ENCODE results near the gene MAN1B1. TPM values are rescaled to one million over a fixed set of nuclear protein-coding genes. Genes with fewer than 3 reads are reported as not detected.

MAN1B1 gene
- total and polyA plus RNA-seq, 2 of the 8 experiments (the other 6 are each of a cell fraction or from before 2014, with no cell fraction given): 33.7 to 36.3 TPM

GRCh38 chr9:137078701-137079400 is 7.9 kb upstream of the MAN1B1 start (continued):
- no peak for TF ChIP-seq BACH1 (IDR thresholded peaks at IDR 0.05; ENCODE audit: low read length)
- no peak for TF ChIP-seq GTF2F1 (IDR thresholded peaks at IDR 0.05; ENCODE audit: borderline replicate concordance, low read depth, low read length)
- TF ChIP-seq ATF2 (IDR thresholded peaks at IDR 0.05; ENCODE audit: low read length): no peak
- no peak for TF ChIP-seq SIRT6 (IDR thresholded peaks at IDR 0.05; ENCODE audit: low read length)
- TF ChIP-seq GABPA (IDR thresholded peaks at IDR 0.05; ENCODE audit: borderline replicate concordance, insufficient read depth, low read length): no peak
- TF ChIP-seq CHD1 (IDR thresholded peaks at IDR 0.05; ENCODE audit: low read depth, low read length): no peak
- TF ChIP-seq RNF2 (IDR thresholded peaks at IDR 0.05; ENCODE audit: borderline replicate concordance, low read depth, low read length, missing control alignments, poor library complexity, severe bottlenecking): peak; percentile 47
- peak; percentile 18; the same call in 1 of the 2 replicates for TF ChIP-seq SUZ12 (IDR thresholded peaks at IDR 0.05; ENCODE audit: low read length)
- TF ChIP-seq CTBP2 (IDR thresholded peaks at IDR 0.05; ENCODE audit: borderline replicate concordance, insufficient read depth, insufficient read length, low read length): no peak
- TF ChIP-seq TEAD4 (IDR thresholded peaks at IDR 0.05; ENCODE audit: low read depth, low read length): no peak
- TF ChIP-seq POLR2A (IDR thresholded peaks at IDR 0.05; ENCODE audit: control extremely low read depth in 1 of 2, low read depth in 2 of 2, low read length in 2 of 2): no peak
- no peak for TF ChIP-seq TBP (IDR thresholded peaks at IDR 0.05; ENCODE audit: low read depth, low read length)
- TF ChIP-seq KDM5A (IDR thresholded peaks at IDR 0.05; ENCODE audit: low read length): no peak
- no peak for TF ChIP-seq POLR2AphosphoS5 (IDR thresholded peaks at IDR 0.05; ENCODE audit: low read depth, low read length)
- TF ChIP-seq POU5F1 (IDR thresholded peaks at IDR 0.05; ENCODE audit: low read depth, low read length): no peak
- TF ChIP-seq CBX5 (IDR thresholded peaks at IDR 0.05; ENCODE audit: low read depth, low read length): no peak
